Dermis blood vessel endothelial cell (primary cell): ENCODE measurements around the gene CDC7. TPM values are rescaled to one million over a fixed set of nuclear protein-coding genes. Genes with fewer than 3 reads are reported as not detected.
A peak's percentile ranks its signal among the peaks of the same experiment; 100 is the strongest.
"Not testable (repeated sequence)": the region's sequence is repeated elsewhere in the genome, so short reads cannot be mapped to it uniquely, and the experiment has no call there.

Experiments used
- DNase-seq: peaks from one replicate; pipeline ENCODE4 v3.0.0; 2010
- total RNA-seq: library from RNA; depleted of rRNA; stranded (reverse); fragments of >200 nt; gene quantifications from 2 replicates; pipeline ENCODE4 v1.2.3, GENCODE V29; 2014

CDC7 gene
- 2.6 and 7.7 TPM in 2 replicates for total RNA-seq

- peak; percentile 92 for DNase-seq
Measured at GRCh38 chr1:91500756-91501522, at the start of gene CDC7. Gene CDC7 (plus strand): TSS chr1:91500851. CDS start chr1:91501717, 866 bp downstream.

- no peak for DNase-seq
Measured at GRCh38 chr1:91454136-91454535, 46.5 kb upstream of the CDC7 start.

GRCh38 chr1:91455334-91455733 lies 45.3 kb upstream of the CDC7 start:
- DNase-seq = no peak

GRCh38 chr1:91455896-91456295 lies 44.8 kb upstream of the CDC7 start:
- DNase-seq = no peak

- DNase-seq = not testable (repeated sequence)
Measured at GRCh38 chr1:91465350-91465749, 35.3 kb upstream of the CDC7 start.

- no peak for DNase-seq
Measured at GRCh38 chr1:91476533-91477217, 24.0 kb upstream of the CDC7 start.

GRCh38 chr1:91487469-91487868 lies 13.2 kb upstream of the CDC7 start:
- no peak for DNase-seq

GRCh38 chr1:91490501-91490900 lies 10.2 kb upstream of the CDC7 start:
- no peak for DNase-seq

- no peak for DNase-seq
Measured at GRCh38 chr1:91498035-91498434, 2.6 kb upstream of the CDC7 start.

GRCh38 chr1:91498498-91499245 lies 2.0 kb upstream of the CDC7 start:
- no peak for DNase-seq

GRCh38 chr1:91499346-91499745 lies 1.3 kb upstream of the CDC7 start:
- no peak for DNase-seq

GRCh38 chr1:91499904-91500755 lies 521 bp upstream of the CDC7 start:
- no peak for DNase-seq

GRCh38 chr1:91501523-91501851 lies 836 bp downstream of the CDC7 start:
- no peak for DNase-seq

- DNase-seq = no peak
Measured at GRCh38 chr1:91501971-91502671, 1.5 kb downstream of the CDC7 start.

GRCh38 chr1:91502672-91503184 lies 2.1 kb downstream of the CDC7 start:
- no peak for DNase-seq

- DNase-seq = no peak
Measured at GRCh38 chr1:91503332-91503900, 2.8 kb downstream of the CDC7 start.

- no peak for DNase-seq
Measured at GRCh38 chr1:91503975-91504530, 3.4 kb downstream of the CDC7 start.

GRCh38 chr1:91505086-91505485 lies 4.4 kb downstream of the CDC7 start:
- no peak for DNase-seq

- DNase-seq = no peak
Measured at GRCh38 chr1:91506071-91506470, 5.4 kb downstream of the CDC7 start.

GRCh38 chr1:91507328-91507727 lies 6.7 kb downstream of the CDC7 start:
- no peak for DNase-seq

- DNase-seq = no peak
Measured at GRCh38 chr1:91510754-91511153, 10.1 kb downstream of the CDC7 start.
